Activated CD4-positive, alpha-beta memory T cell treated with anti-CD3 and anti-CD28 coated beads for 36 hours (primary cell): ENCODE measurements around the gene ANKRD13A. TPM values are rescaled to one million over a fixed set of nuclear protein-coding genes. Genes with fewer than 3 reads are reported as not detected.

ENCODE experiments used
- CTCF ChIA-PET: fragments of 350-600 bp; sonication (Branson Sonifier 250); formaldehyde crosslinking; loops from one replicate; lab custom pipeline; 2021; ENCODE audit warnings: antibody characterized with exemption, inconsistent platforms; lab: Charles Lee
- POLR2A ChIA-PET: fragments of 350-600 bp; sonication (Branson Sonifier 250); formaldehyde crosslinking; loops from one replicate; lab custom pipeline; 2021; ENCODE audit warnings: antibody characterized with exemption; lab: Charles Lee
- DNase-seq: peaks from one replicate; pipeline ENCODE4 v3.0.0-alpha.2; 2020
- H3K27ac Mint-ChIP-seq: one replicate; pipeline ENCODE4 v1.8.0; 2021; ENCODE audit warnings: mixed read lengths
- H3K27me3 Mint-ChIP-seq: one replicate; pipeline ENCODE4 v1.8.0; 2021; ENCODE audit warnings: mixed read lengths
- H3K36me3 Mint-ChIP-seq: one replicate; pipeline ENCODE4 v1.8.0; 2021; ENCODE audit warnings: mixed read lengths
- H3K4me1 Mint-ChIP-seq: one replicate; pipeline ENCODE4 v1.8.0; 2021; ENCODE audit warnings: low read depth, mixed read lengths
- H3K4me3 Mint-ChIP-seq: one replicate; pipeline ENCODE4 v1.8.0; 2021; ENCODE audit warnings: mild to moderate bottlenecking, mixed read lengths
- H3K9me3 Mint-ChIP-seq: one replicate; pipeline ENCODE4 v1.8.0; 2021; ENCODE audit warnings: mixed read lengths
- intact Hi-C: fragments of 100-400 bp; cut with micrococcal nuclease; formaldehyde crosslinking; loops from one replicate; pipeline ENCODE4 v1.15.1; 2023
- total RNA-seq, 2 experiments: library from RNA; stranded (reverse); gene quantifications; one replicate each; pipeline ENCODE4 v1.2.3, GENCODE V29; 2021

ANKRD13A gene
- 10 to 100 TPM; 45.0 to 46.6 TPM for total RNA-seq

DNA sequence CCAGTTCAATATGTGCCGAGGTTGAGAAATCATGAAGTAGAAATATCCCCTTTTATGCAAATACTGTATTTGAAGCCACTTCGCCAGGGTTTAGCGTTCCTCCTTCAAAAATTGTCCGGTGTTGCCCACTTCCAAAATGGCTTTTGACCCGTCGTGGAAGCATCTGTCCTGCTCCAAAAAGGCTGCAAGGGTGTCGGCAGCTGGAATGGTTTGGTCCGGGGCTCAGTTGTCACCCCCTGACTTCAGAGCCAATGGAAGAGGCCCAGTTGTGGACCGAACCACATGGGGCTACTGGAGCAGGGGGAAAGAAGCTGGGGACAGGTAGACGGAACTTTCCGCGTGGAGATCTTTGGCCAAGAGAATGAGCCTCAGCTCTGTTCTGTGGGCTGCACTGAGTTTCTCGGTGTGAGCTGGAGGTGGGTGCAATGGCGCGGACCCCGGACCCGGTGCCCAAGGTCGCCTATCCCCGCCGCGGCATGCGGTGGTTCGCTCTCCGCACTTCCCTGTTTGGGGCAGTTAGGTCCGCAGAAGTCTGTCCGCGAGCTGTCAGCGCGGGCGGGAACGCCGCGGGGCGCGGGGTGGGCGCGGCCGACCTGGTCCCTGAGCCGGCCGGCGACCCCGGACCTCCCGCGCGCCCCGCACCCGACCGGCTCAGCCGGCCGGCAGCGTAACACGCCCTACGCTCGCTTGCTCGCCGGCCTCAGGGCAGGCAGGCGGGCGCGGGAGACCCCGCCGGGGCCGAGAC lies at the start of gene ANKRD13A:
ANKRD13A (plus strand) TSS at position 527 of the 745 bp plus-strand sequence. CDS start 259 bp downstream, outside the sequence.
- H3K9me3 Mint-ChIP-seq = no peaks in the 10 kb centered on the region
- H3K36me3 Mint-ChIP-seq = peaks cover 8% of the 10 kb centered on the region
- ChIA-PET POLR2A (interaction anchor here (0.9 to 1.3 kb wide), 6 partner anchors 11 to 98 kb away, joined by 3 to 4 read pairs (median 3); no protein-coding TSS in a partner anchor), CTCF (interaction anchor here (1.1 to 1.4 kb wide), 2 partner anchors 98 to 154 kb away, joined by 3 read pairs; partner anchors contain the start of gene TCHP)
- H3K27me3 Mint-ChIP-seq = no peaks in the 10 kb centered on the region
- H3K27ac Mint-ChIP-seq = peak within 1 kb of the TSS; percentile 98
- peak within 1 kb of the TSS; percentile 98 for H3K4me3 Mint-ChIP-seq
- peak; percentile 93 for DNase-seq
- intact Hi-C loops = loop anchor here (1.0 to 10.0 kb wide), 3 partner anchors 99 to 586 kb away; partner anchors contain the start of genes ATP2A2, PPTC7 and TCHP
- H3K4me1 Mint-ChIP-seq = peaks cover 57% of the 10 kb centered on the region

DNA sequence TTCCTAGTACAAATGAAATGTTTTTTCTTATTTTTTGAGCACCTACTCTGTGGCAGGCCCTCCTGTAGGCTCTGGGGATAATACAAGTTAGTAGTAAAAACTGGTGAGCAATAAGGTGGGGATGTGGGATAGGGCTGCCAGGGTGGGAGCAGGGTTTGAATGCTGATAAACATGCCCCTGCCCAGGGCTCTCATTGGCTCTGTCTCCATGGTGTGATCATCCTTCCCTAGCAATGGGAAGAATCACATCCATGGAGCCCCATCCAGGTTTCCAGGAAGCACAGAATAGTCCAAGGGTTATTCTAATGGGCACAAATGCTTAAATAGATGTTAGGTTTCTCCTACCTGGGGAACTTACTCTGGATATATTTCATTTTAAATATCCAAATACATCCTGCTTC lies 48.6 kb upstream of the ANKRD13A start:
- CTCF ChIA-PET = no interaction called here
- no peak overlapping the region for H3K27ac Mint-ChIP-seq

DNA sequence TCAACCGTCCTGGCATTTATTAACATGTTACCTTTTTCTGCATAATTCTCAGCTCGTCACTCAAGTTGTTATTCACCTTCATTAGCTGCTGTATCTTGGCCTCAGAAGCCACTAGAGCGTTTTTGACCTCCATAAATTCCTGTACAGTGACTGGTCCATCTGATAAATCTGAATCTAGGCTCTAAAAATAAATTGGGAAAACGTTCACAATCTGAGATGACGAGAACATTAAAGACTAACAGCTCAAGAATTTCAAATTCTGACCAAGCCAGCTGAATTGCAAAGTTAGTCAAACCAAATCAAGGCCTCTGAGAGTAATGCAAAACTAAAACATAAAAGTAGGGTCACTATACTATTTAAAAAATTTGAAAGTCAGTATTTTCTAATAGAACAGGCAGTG lies 48.1 kb upstream of the ANKRD13A start:
- no peak for DNase-seq
- H3K4me3 Mint-ChIP-seq = no peak overlapping the region
- no peaks in the 10 kb centered on the region for H3K9me3 Mint-ChIP-seq
- ChIA-PET POLR2A (no interaction called here), CTCF (no interaction called here)
- no peak overlapping the region for H3K27ac Mint-ChIP-seq
- peaks cover 52% of the 10 kb centered on the region for H3K36me3 Mint-ChIP-seq
- intact Hi-C loops = no loop called here
- peaks cover 34% of the 10 kb centered on the region for H3K4me1 Mint-ChIP-seq
- no peaks in the 10 kb centered on the region for H3K27me3 Mint-ChIP-seq

More for the DNA sequence above, 48.6 kb upstream of the ANKRD13A start:
- Mint-ChIP-seq H3K4me3 (no peak overlapping the region), H3K36me3 (peaks cover 49% of the 10 kb centered on the region), H3K9me3 (no peaks in the 10 kb centered on the region), H3K27me3 (no peaks in the 10 kb centered on the region), H3K4me1 (peaks cover 34% of the 10 kb centered on the region)
- no peak for DNase-seq
- POLR2A ChIA-PET = no interaction called here
- intact Hi-C loops = no loop called here

DNA sequence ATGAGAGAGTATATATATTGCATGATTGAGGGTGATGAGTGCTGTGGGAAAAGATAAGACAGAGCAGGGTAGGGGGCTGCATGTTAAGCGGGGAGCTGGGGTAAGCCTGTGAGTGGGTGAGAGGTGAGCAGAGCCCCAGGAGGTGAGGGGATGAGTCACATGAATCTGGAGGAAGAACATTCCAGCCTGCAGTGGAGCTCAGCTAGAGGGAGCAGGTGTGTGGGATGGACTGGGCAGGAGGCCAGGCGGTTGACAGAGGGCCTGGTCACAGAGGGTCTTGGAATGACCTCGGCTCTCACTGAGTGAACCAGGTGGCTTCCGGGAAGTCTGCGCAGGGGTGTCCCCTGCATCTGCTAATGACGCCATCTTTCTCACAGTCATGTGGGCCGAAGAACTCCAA lies 47.5 kb upstream of the ANKRD13A start:
- ChIA-PET CTCF (interaction anchor here (0.6 kb wide), 1 partner anchor 26 kb away, joined by 3 read pairs; no protein-coding TSS in a partner anchor), POLR2A (interaction anchor here (0.6 kb wide), 1 partner anchor 79 kb away, joined by 3 read pairs; no protein-coding TSS in a partner anchor)
- intact Hi-C loops = no loop called here
- Mint-ChIP-seq H3K27me3 (no peaks in the 10 kb centered on the region), H3K36me3 (peaks cover 51% of the 10 kb centered on the region), H3K9me3 (no peaks in the 10 kb centered on the region), H3K4me3 (no peak overlapping the region), H3K4me1 (peaks cover 28% of the 10 kb centered on the region), H3K27ac (peak overlapping the region; percentile 26)
- DNase-seq = no peak

DNA sequence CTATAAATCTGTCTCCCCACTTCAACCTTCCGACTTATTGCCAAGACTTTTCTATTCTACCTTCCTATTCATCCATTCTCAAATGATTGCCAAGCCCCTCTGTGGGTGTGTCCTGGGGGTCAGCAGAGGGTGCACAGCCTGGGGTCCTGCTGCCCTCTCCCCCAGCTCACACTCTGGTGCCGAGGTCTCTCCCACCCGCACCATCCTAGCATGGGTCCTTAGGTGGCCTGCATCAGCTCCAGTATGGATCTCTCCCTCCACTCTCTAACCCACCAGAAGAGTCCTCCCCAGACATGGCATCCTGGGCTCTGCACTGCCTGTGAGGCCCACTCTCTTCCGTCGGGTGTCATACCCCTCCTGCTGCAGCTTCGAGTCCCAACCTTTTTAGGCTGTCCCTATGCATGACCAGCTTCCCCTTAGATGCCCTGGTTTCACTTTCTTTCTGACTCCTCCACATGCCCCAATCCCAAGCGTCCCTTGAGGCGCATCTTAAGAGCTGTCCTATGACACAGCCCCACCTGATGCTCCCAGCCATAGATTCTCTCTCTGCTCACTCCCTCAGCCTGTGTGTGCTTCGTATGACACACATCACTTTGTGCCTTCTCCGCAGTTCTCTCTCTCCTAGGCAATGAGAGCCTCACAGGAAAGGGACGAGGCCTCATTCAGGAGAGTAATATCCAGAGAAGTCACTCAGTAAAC lies 46.9 kb upstream of the ANKRD13A start:
- ChIA-PET POLR2A (interaction anchor here (0.6 kb wide), 1 partner anchor 79 kb away, joined by 3 read pairs; no protein-coding TSS in a partner anchor), CTCF (interaction anchor here (0.6 kb wide), 1 partner anchor 27 kb away, joined by 3 read pairs; no protein-coding TSS in a partner anchor)
- intact Hi-C loops = no loop called here
- Mint-ChIP-seq H3K9me3 (no peaks in the 10 kb centered on the region), H3K36me3 (peaks cover 49% of the 10 kb centered on the region), H3K27me3 (no peaks in the 10 kb centered on the region), H3K27ac (peak overlapping the region; percentile 64), H3K4me3 (no peak overlapping the region), H3K4me1 (peaks cover 23% of the 10 kb centered on the region)
- DNase-seq = peak; percentile 18

DNA sequence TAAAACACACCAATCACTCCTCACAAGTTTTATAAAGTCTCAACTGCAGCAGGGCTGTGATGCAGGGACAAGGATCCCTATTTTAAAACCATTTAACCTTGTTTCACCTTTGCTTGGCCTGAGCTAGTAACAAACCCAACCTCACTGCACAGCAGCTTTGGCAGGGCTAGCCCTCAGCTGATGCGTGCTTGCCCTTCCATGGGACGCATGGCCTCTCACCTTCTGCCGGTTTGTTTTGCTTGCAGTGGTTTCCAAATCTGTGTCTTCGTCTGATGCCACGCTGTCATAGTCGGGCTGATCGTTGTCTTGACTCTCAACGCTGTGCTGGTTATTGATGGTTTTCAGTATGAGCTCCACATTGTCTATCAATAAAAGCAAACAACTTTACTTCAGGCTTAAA lies 46.4 kb upstream of the ANKRD13A start:
- Mint-ChIP-seq H3K27ac (peak overlapping the region; percentile 56), H3K9me3 (no peaks in the 10 kb centered on the region), H3K4me1 (peaks cover 17% of the 10 kb centered on the region), H3K36me3 (peaks cover 44% of the 10 kb centered on the region), H3K27me3 (no peaks in the 10 kb centered on the region), H3K4me3 (no peak overlapping the region)
- ChIA-PET POLR2A (no interaction called here), CTCF (no interaction called here)
- DNase-seq = no peak
- intact Hi-C loops = no loop called here

DNA sequence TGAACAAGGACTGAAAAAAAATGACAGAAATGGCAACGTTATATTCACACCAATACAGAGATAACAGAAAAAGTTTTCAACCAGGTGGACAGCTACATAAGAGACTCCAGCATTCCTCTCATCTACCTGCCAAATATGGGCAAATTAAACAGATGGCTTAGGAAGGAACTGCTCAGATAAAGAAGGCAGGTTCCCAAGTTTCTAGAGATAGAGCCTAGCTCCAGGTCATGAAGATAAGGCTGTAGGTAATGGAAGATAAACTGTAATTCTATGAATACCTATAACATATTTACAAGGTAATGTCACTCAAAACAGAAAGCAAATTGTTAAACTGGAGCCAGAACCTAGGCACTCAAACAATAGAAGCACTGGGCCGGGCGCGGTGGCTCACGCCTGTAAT lies 45.6 kb upstream of the ANKRD13A start:
- POLR2A ChIA-PET = no interaction called here

DNA sequence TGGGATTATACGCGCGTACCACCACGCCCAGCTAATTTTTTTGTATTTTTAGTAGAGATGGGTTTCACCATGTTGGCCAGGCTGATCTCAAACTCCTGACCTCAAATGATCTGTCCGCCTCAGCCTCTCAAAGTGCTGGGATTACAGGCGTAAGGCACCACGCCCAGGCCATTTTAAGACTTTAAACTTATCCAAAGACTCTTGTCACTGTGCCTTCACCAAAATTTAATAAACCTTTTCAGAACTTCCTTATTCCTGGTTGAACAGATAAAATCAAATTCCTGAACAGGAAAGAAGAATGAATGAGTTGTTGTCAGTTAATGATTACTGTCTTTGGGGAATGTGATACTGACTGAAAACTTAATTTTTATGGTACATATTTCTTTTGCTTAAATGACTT lies 40.9 kb upstream of the ANKRD13A start:
- Mint-ChIP-seq H3K36me3 (peaks cover 39% of the 10 kb centered on the region), H3K4me1 (peaks cover 5% of the 10 kb centered on the region), H3K4me3 (no peak overlapping the region), H3K27ac (no peak overlapping the region), H3K27me3 (no peaks in the 10 kb centered on the region), H3K9me3 (no peaks in the 10 kb centered on the region)
- ChIA-PET POLR2A (no interaction called here), CTCF (no interaction called here)
- intact Hi-C loops = no loop called here
- DNase-seq = no peak

More for the DNA sequence above, 45.6 kb upstream of the ANKRD13A start:
- no peak for DNase-seq
- H3K27me3 Mint-ChIP-seq = no peaks in the 10 kb centered on the region
- H3K9me3 Mint-ChIP-seq = no peaks in the 10 kb centered on the region
- peaks cover 46% of the 10 kb centered on the region for H3K36me3 Mint-ChIP-seq
- no peak overlapping the region for H3K4me3 Mint-ChIP-seq
- peaks cover 11% of the 10 kb centered on the region for H3K4me1 Mint-ChIP-seq
- CTCF ChIA-PET = no interaction called here
- H3K27ac Mint-ChIP-seq = peak overlapping the region; percentile 31
- intact Hi-C loops = no loop called here

DNA sequence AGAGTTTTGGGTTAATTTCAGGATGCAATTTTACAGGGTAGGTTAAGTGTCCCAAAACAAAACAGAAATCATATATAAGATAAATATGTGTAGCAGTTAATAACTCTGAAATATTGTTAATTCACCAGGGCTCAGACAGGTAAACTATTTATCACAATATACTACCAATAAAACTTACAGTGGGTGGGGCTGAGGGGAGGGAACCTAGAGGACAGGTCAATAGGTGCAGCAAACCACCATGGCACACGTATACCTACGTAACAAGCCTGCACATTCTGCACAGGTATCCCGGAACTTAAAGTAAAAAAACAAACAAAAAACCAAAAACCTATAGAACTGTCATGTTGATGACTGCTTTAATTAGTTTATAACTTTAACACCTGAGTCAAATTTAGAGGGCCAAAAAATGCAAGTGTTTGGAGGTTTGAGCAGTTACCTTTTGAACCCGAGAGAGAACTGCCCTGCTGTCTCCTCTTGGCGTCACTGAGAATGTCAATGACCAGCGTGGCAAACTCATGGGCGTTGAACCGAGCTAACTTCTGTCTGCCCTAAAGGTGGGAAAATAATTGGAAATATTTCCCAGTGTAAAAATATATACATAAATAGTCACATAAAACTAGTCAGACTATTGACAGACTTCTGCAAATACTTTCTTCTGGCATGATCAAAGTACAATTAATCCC lies 39.7 kb upstream of the ANKRD13A start:
- H3K27me3 Mint-ChIP-seq = no peaks in the 10 kb centered on the region
- peaks cover 8% of the 10 kb centered on the region for H3K4me1 Mint-ChIP-seq
- DNase-seq = no peak
- intact Hi-C loops = no loop called here
- H3K27ac Mint-ChIP-seq = no peak overlapping the region
- no peak overlapping the region for H3K4me3 Mint-ChIP-seq
- CTCF ChIA-PET = no interaction called here
- peaks cover 35% of the 10 kb centered on the region for H3K36me3 Mint-ChIP-seq
- POLR2A ChIA-PET = no interaction called here
- H3K9me3 Mint-ChIP-seq = no peaks in the 10 kb centered on the region

DNA sequence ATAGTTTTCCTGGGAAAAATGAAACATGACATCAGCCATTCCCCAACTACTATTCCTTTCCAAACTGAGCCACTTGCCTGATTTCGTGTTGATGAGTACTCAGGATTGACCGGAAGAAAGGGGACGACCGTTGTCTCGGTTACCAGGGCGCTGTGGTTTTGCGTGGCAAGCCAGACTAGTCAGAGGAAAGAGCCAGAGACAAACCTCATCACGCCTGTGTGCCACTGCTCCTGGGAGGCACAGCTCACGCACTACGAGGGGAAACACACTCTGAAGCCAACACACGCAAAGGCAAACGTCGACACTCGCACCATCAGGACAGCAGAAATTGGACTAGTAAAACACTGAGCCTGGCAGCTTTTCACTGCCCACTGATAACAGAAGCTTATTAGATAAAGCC lies 38.0 kb upstream of the ANKRD13A start:
- ChIA-PET CTCF (interaction anchor here (1.1 kb wide), 1 partner anchor 30 kb away, joined by 3 read pairs; no protein-coding TSS in a partner anchor), POLR2A (no interaction called here)
- intact Hi-C loops = no loop called here
- Mint-ChIP-seq H3K27ac (no peak overlapping the region), H3K9me3 (no peaks in the 10 kb centered on the region), H3K36me3 (peaks cover 41% of the 10 kb centered on the region), H3K4me1 (peaks cover 8% of the 10 kb centered on the region), H3K27me3 (no peaks in the 10 kb centered on the region), H3K4me3 (no peak overlapping the region)
- DNase-seq = no peak

DNA sequence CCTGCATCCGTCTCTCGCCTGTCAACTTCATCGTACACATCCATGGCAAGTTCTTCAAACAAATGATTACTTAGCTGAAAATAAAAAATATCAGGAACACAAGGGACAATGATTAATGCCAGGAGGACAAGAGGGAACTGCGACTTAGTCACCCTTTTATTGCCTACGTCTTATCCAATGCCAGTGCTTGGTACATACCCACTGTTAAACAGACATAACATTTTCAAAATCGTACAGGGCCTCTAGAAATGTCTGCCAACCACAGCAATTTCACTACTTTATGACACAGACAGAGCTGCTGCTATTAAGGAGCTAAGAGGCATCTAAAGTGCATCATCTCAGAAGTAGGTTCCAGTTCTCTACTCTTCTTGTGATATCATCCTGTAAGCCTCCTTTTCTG lies 37.6 kb upstream of the ANKRD13A start:
- Mint-ChIP-seq H3K4me1 (peaks cover 11% of the 10 kb centered on the region), H3K4me3 (no peak overlapping the region), H3K9me3 (no peaks in the 10 kb centered on the region), H3K36me3 (peaks cover 41% of the 10 kb centered on the region), H3K27ac (no peak overlapping the region), H3K27me3 (no peaks in the 10 kb centered on the region)
- CTCF ChIA-PET = interaction anchor here (1.1 to 1.2 kb wide), 2 partner anchors 26 to 30 kb away, joined by 3 to 4 read pairs; no protein-coding TSS in a partner anchor
- no peak for DNase-seq
- POLR2A ChIA-PET = no interaction called here
- intact Hi-C loops = no loop called here
